Measurements from ENCODE around the gene SLC45A2.

DNA sequence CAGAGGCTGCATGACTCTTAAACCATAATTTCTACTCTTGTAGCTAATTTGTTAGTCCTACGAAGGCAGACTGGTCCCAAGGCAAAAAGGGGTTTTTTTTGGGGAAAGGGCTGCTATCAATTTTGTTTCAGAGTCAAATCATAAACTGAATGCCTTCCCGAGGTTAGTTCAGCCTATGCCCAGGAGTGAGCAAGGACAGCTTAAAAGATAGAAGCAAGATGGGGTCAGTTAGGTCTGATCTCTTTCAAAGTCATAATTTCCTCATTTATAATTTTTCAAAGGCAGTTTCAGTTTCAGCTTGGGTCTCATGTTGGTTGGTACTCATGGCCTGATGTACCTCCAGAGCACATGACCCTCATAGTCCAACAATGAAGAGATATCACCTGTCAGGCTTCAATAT lies 56.2 kb downstream of the SLC45A2 start:
- TF ChIP-seq, protein P1, sequence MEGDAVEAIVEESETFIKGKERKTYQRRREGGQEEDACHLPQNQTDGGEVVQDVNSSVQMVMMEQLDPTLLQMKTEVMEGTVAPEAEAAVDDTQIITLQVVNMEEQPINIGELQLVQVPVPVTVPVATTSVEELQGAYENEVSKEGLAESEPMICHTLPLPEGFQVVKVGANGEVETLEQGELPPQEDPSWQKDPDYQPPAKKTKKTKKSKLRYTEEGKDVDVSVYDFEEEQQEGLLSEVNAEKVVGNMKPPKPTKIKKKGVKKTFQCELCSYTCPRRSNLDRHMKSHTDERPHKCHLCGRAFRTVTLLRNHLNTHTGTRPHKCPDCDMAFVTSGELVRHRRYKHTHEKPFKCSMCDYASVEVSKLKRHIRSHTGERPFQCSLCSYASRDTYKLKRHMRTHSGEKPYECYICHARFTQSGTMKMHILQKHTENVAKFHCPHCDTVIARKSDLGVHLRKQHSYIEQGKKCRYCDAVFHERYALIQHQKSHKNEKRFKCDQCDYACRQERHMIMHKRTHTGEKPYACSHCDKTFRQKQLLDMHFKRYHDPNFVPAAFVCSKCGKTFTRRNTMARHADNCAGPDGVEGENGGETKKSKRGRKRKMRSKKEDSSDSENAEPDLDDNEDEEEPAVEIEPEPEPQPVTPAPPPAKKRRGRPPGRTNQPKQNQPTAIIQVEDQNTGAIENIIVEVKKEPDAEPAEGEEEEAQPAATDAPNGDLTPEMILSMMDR (IDR thresholded peaks at IDR 0.05; ENCODE audit: insufficient read depth, low read length, poor library complexity, severe bottlenecking) = no peak
- no peak for TF ChIP-seq EZH2phosphoT487 (conservative IDR thresholded peaks at IDR 0.05; ENCODE audit: low read length)
